AML-193 (cell line): Measurements from ENCODE around the gene BACH1.
A peak's percentile ranks its signal among the peaks of the same experiment; 100 is the strongest.

Experiments used
- DNase-seq, 2 experiments: peaks; one replicate each; lab custom pipeline; 2025; lab: John Stamatoyannopoulos, UW

BACH1 gene

GRCh38 chr21:29293495-29293894 lies 5.2 kb upstream of the BACH1 start:
- peak; percentile 58 to 66 for DNase-seq

GRCh38 chr21:29295066-29295650 lies 3.6 kb upstream of the BACH1 start:
- DNase-seq, result no peak

- DNase-seq, result no peak
These were observed 2.3 kb upstream of the BACH1 start for GRCh38 chr21:29296446-29296845.

DNA sequence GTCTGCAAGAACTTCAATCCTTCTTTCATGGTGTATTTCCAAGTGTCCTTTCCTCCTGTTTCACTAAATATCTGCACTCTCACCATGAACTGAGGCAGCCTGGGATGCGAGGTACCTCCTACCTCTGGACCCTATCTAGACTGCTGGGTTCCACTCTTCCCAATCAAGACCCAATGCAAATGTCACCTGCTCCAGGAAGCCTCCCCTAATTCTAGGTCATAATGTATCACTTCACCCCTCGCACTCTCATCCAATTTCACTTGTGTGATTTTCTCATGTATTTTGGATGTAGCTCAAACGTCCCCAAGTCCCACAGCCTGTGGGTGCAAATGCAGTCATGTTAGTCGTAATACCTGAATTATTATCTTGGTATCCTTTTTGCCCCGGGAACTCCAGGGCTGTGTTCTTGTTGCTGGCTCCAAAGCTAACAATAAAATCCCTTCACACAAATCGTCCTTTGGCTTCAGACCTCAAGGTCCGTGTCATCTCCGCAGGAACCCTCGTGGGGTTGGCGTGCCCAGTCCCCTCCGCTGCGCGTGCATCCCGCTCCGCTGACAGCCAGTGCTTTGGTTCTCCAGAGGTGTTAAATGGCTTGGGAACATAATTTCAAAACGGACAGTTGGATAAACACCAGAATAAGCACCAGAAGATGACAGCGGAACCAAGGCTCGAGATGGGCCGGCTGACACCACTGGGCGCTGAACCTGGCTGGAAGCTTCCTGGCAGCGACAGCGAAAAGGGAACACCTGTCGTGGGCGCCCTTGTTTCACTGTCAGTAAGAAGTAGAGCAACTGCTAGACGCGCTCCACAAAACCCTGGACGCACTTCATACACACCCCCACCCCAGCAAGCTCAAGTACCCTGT lies 1.0 kb upstream of the BACH1 start:
- no peak for DNase-seq

DNA sequence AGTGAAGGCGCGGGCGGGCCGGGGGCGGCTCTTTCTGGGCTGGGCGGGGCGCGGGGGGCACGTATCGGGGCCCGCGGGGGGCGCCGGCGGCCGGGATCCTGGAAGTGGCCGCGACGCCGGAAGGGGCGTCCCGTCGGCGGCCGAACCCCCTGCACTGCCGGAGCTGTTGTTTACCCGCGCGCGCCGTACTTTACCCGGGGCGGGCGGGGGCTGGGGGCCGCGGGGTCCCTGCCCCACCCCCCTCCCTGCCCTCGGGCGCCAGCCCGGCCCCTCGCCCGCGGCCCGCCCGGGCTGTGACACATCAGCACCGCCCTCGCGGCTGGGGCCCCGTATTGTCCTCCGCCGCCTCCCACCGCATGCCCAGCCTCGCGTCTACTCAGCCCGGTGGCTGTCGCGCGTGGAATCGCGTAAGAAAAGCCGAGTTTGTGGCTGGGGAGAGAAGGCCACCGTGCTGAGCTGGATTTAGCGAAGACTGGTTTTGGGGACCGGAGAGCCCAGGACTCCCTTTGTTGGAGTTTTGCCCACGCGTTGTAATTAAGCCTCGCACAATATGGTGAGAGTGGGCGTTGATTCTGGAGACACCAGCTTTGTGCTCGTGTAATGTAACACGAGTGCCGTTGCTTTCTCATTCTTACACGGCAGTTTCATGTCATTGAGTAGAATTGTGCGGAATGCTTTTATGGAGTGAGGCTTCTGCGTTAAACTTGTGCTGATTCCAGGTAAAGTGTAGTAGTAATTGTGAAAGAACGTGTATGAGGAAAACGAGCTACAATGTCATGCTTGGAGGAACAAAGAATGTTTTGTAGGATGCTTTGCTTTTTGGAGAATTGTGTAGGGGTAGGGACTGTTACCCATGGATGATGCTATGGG lies 559 bp downstream of the BACH1 start:
- no peak for DNase-seq

DNA sequence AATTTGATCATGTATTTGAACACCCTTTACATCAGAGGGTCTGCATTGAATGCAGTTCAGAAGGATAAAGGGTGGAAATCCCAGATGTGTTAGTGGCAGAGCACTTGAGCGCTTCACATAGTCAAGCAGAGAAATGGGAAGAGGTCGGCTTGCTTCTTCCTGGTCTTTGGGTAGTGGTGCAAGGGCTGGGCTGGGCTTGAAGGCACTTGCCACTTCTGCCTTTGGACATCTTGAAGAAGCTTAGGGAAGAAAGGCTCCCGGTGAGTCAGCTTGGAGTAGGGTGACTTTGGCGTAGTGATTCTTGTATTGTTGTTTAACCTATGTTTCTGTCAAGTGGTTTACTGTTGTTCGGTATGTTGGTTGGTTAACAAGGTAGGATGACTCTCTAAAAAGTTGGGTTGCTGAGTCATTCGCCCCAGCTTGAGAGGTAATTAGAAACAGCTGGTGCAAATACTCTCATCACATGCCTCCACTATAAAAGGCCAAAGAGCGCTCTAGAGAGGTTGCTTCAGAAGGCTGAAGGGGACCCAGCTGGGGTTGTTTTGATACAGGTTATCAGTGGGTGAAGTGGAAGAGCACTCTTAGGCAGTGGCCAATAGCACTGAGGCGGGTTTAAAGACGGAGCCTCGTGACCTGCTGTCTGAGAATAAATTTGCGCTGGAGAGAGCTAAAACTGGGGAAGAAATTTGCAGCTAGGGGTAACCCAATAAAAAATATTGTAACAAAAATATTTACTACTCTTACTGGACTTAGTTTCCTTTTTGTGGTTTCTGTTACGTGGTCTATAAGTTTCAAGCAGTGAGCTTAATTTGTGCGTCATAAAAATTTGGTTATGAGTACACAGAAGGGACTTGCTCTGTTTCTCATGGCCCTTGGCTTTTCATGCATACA lies 1.4 kb downstream of the BACH1 start:
- peak; percentile 71 to 74 for DNase-seq

DNA sequence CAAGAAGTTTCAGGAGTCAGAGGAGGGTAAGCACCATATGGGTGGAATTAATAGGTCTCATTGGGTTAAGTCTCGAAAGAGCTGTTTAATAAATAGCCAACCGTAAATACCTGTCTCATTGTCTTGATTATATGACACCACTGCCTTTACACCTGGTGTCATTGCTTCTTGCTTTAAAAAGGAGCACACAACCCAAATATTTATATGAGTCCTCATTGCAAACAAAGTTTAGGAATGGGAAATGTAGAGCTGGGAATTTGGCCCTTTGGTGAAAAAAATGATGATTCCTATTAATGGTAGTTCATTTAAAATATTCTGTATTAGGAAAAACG lies 2.1 kb downstream of the BACH1 start:
- no peak for DNase-seq

GRCh38 chr21:29301691-29302090 lies 3.0 kb downstream of the BACH1 start:
- DNase-seq, result no peak

DNA sequence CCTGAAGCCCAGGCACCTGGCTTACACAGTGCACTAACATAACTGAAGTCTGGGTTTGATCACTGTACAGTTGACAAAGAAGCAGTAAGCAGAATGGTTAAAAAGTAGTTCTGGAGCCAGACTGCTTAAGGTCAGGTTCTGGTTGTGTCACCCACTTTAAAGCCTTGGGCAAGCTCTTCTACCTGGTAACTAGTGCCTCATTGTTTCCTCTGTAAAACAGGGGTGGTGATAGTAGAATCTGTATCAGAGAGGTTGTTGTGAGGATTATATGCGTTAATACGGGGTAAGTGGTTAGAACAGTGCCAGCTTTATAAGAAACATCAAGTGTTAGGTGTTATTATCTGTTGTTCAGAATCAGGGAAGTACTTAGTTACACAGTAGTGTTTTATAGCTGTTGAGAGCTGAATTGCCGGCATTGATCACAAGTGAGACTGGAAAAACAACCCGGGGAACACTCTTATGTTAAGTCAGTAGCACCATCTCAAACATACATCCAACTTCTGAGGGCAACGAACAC lies 3.7 kb downstream of the BACH1 start:
- DNase-seq, result peak in 1 of 2 experiments; percentile 36

- no peak for DNase-seq
These were observed 4.6 kb downstream of the BACH1 start for GRCh38 chr21:29303288-29303687.

DNA sequence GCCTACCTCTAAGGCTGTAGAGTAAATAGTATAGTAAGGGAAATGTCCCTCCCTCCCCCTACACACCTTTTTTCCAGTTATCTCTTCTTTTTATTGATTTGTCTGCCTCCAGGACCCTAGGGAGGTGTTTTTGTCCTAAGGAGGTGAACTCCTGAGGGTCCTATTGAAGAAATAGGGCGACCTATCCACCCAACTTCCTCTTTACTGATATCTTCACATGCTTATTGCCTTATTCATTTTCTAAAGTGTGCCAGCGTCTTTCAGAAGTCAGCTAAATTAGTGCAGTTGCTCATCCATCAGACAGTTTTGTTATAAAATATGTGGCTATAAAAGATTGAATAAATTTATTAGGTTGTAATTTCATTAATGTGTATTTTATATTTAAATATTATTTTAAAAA lies 5.9 kb downstream of the BACH1 start:
- peak; percentile 42 to 56 for DNase-seq

- no peak for DNase-seq
These were observed 6.3 kb downstream of the BACH1 start for GRCh38 chr21:29305068-29305467.

DNA sequence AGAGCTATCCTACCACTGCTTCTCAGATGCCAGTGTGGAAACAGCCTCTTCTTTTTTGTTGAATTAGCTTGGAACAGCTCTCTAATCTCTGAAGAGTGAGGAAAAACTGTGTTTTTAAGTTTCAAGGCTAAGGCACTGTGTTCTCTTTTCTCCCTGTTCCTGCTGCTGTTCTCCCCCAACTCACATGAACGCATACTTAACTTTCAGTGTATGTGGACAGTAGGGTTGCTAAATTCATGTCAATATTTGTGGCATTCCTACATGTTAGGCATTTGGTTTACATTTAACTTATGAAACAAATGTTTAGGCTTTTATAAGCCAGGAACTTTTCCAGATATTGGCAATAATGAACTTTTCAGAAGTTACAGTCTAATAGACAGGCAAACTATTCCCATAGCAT lies 6.8 kb downstream of the BACH1 start:
- DNase-seq, result no peak

- no peak for DNase-seq
These were observed 8.2 kb downstream of the BACH1 start for GRCh38 chr21:29306920-29307319.

GRCh38 chr21:29307718-29308455 lies 9.2 kb downstream of the BACH1 start:
- DNase-seq, result no peak

GRCh38 chr21:29308456-29308783 lies 9.7 kb downstream of the BACH1 start:
- no peak for DNase-seq

- DNase-seq, result no peak
These were observed 11.0 kb downstream of the BACH1 start for GRCh38 chr21:29309703-29310102.

DNA sequence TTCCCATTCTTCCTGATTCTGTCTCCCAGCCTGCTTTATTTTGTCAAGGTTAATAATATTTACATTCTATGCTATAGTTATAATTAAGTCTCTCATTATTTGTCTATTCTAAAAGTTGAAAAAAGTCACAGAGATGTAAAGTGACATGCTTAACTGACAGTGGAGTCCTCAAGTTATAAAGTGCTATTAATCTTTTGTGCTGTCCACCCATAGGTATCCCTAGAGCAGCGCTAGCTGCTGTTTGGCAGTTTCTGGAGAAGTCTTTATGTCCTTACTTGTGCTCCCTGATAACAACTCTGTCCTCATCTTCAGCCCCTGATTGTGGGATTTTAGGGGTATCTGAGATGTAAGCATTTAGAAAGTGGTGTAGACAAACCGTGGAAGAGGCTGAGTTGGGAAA lies 13.1 kb downstream of the BACH1 start:
- no peak for DNase-seq

- no peak for DNase-seq
These were observed 14.3 kb downstream of the BACH1 start for GRCh38 chr21:29312981-29313380.

DNA sequence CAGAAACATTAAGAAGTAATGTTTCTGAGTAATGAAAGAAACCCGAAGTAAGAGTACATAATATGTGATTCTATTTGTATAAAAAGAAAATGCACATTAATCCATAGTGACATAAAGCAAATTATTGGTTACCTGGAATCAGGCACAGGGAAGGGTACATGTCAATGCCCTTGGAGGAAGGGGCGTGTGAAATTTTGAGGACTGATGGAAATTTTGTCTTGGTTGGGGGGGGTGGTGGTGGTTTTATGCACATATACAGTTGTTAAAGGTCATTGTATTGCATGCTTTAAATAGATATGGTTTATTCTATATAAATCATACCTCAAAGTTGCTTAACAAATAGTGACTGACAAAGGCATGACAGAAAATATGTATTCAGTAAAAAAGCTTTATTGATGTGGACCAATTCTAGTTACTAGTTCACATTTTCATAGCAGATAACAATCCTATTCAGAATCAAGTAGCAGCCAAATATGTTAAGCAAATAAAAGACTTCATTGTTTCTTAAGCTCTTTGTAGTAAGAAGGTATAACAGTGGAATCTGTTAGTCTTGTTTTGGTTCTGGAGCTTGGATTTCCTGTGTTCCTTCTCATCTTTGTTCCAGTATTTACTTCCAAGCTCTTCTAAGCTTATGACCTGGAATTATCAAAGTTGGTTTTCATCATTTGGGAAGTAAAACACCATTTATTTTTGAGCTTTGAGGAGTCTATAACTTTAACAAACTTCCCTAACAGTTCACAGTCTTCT lies 15.1 kb downstream of the BACH1 start:
- no peak for DNase-seq
